Fibroblast of the conjunctiva (primary cell): Measurements from ENCODE around the gene PLCB4.
"Not testable (repeated sequence)": the region's sequence is repeated elsewhere in the genome, so short reads cannot be mapped to it uniquely, and the experiment has no call there.

Experiments
- DNase-seq: peaks from one replicate; pipeline ENCODE4 v3.0.0-alpha.2; 2010; ENCODE audit warnings: low read depth

PLCB4 gene

GRCh38 chr20:9068841-9069663 is at the start of gene PLCB4:
Gene PLCB4 (plus strand): TSS chr20:9069087. CDS start chr20:9307815, 238,728 bp downstream.
- DNase-seq: no peak

- no peak for DNase-seq
These were observed 49.1 kb upstream of the PLCB4 start for GRCh38 chr20:9019833-9020232.

- no peak for DNase-seq
These were observed 47.7 kb upstream of the PLCB4 start for GRCh38 chr20:9021216-9021615.

- no peak for DNase-seq
These were observed 47.2 kb upstream of the PLCB4 start for GRCh38 chr20:9021699-9022098.

GRCh38 chr20:9022376-9022775 is 46.5 kb upstream of the PLCB4 start:
- DNase-seq: no peak

- no peak for DNase-seq
These were observed 44.3 kb upstream of the PLCB4 start for GRCh38 chr20:9024606-9025005.

GRCh38 chr20:9025011-9025410 is 43.9 kb upstream of the PLCB4 start:
- no peak for DNase-seq

GRCh38 chr20:9025643-9026042 is 43.2 kb upstream of the PLCB4 start:
- no peak for DNase-seq

- DNase-seq: no peak
These were observed 41.3 kb upstream of the PLCB4 start for GRCh38 chr20:9027626-9028025.

GRCh38 chr20:9028419-9028818 is 40.5 kb upstream of the PLCB4 start:
- DNase-seq: no peak

- DNase-seq: peak; percentile 51
These were observed 36.9 kb upstream of the PLCB4 start for GRCh38 chr20:9031991-9032390.

GRCh38 chr20:9032758-9033157 is 36.1 kb upstream of the PLCB4 start:
- no peak for DNase-seq

- peak; percentile 80 for DNase-seq
These were observed 33.8 kb upstream of the PLCB4 start for GRCh38 chr20:9035126-9035525.

GRCh38 chr20:9036593-9036992 is 32.3 kb upstream of the PLCB4 start:
- DNase-seq: no peak

GRCh38 chr20:9038791-9039535 is 29.9 kb upstream of the PLCB4 start:
- DNase-seq: no peak

- DNase-seq: no peak
These were observed 27.9 kb upstream of the PLCB4 start for GRCh38 chr20:9040863-9041524.

GRCh38 chr20:9043364-9043763 is 25.5 kb upstream of the PLCB4 start:
- DNase-seq: no peak

GRCh38 chr20:9047928-9048327 is 21.0 kb upstream of the PLCB4 start:
- not testable (repeated sequence) for DNase-seq

GRCh38 chr20:9051508-9051907 is 17.4 kb upstream of the PLCB4 start:
- peak; percentile 85 for DNase-seq

- DNase-seq: no peak
These were observed 16.8 kb upstream of the PLCB4 start for GRCh38 chr20:9052136-9052535.

GRCh38 chr20:9053108-9053507 is 15.8 kb upstream of the PLCB4 start:
- DNase-seq: no peak

GRCh38 chr20:9054176-9054575 is 14.7 kb upstream of the PLCB4 start:
- no peak for DNase-seq

- no peak for DNase-seq
These were observed 9.0 kb upstream of the PLCB4 start for GRCh38 chr20:9059931-9060330.
